ENCODE data around the gene ARL15.

DNA sequence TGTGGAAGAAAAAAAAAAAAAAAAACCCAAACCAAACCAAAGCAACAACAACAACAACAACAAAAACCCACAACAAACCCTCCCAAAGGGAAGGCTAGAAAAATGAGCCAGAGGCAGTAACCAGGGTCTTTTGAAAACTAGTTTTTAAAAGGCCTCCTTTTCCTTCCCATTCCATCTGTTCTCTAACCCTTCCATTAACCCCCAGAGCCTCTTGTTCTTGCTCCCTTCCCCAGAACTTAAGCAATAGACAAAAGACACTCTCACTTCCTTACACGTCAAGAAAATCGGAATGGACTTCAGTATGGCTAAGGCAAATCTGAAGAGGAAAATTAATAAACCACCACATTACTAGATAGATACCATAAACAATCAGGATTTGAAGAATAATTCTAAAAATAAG lies 292.8 kb downstream of the ARL15 start:
- no peak for TF ChIP-seq CTCF (IDR thresholded peaks at IDR 0.05; ENCODE audit: low read depth, low read length)
- no peak for TF ChIP-seq EZH2phosphoT487 (IDR thresholded peaks at IDR 0.05; ENCODE audit: low read depth)

All from OCI-LY3 (cell line).